A549 (cell line): ENCODE data around the gene LARGE1. TPM values are rescaled to one million over a fixed set of nuclear protein-coding genes. Genes with fewer than 3 reads are reported as not detected.

ENCODE experiments used
- ATAC-seq, 2 experiments: fragments of 200-7000 bp in 1 of 2; fragments of >200 bp in 1 of 2; cut with Nextera tagmentation in 1 of 2; cut with Tn5 transposase in 1 of 2; 3 replicates each; pipeline versions ENCODE4 v1.8.0 to v1.9.1; 2018 to 2020; ENCODE audit warnings: mild to moderate bottlenecking in 1 of 2, moderate library complexity in 1 of 2
- CTCF ChIA-PET: fragments of 300-600 bp; sonication (Branson Sonifier 250); formaldehyde crosslinking; extraction: SDS; loops from one replicate; lab custom pipeline; 2021; ENCODE audit warnings: antibody characterized with exemption, inconsistent platforms; lab: Yijun Ruan, JAX
- POLR2A ChIA-PET: fragments of 350-600 bp; formaldehyde crosslinking; extraction: SDS; loops from one replicate; lab custom pipeline; 2021; ENCODE audit warnings: antibody characterized with exemption, inconsistent platforms; lab: Yijun Ruan, JAX
- DNase-seq, 2 experiments: peaks; one replicate each; pipeline versions ENCODE4 v3.0.0 to v3.0.0-alpha.2; 2011 to 2016; ENCODE audit warnings: low read depth in 1 of 2, low spot score in 1 of 2
- FAIRE-seq: peaks from 2 replicates; lab custom pipeline; 2011; peaks lifted over from hg19 to GRCh38; lab: Jason Lieb, UNC
- H3K27ac ChIP-seq, 2 experiments: fragments of >200 bp; sonication (Bioruptor Twin); formaldehyde crosslinking; 3 replicates each; pipeline ENCODE4 v1.5.1; 2016 to 2017
- H3K4me1 ChIP-seq: fragments of >200 bp; sonication (Bioruptor Twin); formaldehyde crosslinking; 3 replicates; pipeline ENCODE4 v1.6.1; 2016
- H3K4me2 ChIP-seq: fragments of >200 bp; sonication (Bioruptor Twin); formaldehyde crosslinking; 3 replicates; pipeline ENCODE4 v1.6.1; 2016
- H3K4me3 ChIP-seq: fragments of >200 bp; sonication (Bioruptor Twin); formaldehyde crosslinking; 3 replicates; pipeline ENCODE4 v1.5.1; 2016
- H3K9me3 ChIP-seq: fragments of >200 bp; sonication (Bioruptor Twin); formaldehyde crosslinking; 3 replicates; pipeline ENCODE4 v1.6.1; 2016
- BCL3 ChIP-seq: fragments of >200 bp; sonication (Bioruptor Twin); formaldehyde crosslinking; IDR thresholded peaks from 3 replicates; pipeline ENCODE4 v1.6.1; 2016
- BHLHE40 ChIP-seq: IDR thresholded peaks from 2 replicates; pipeline ENCODE4 v1.6.1; 2012; ENCODE audit warnings: low read depth, low read length, inconsistent platforms
- CBX8 ChIP-seq: fragments of 200-600 bp; sonication (generic); IDR thresholded peaks from 2 replicates; pipeline ENCODE4 v1.6.1; 2016
- CEBPB ChIP-seq, 2 experiments: fragments of >200 bp in 1 of 2; sonication (Bioruptor Twin) in 1 of 2; formaldehyde crosslinking in 1 of 2; IDR thresholded peaks; 2 replicates each; pipeline ENCODE4 v1.6.1; 2012 to 2016
- EP300 ChIP-seq, 2 experiments: fragments of >200 bp; sonication (Bioruptor Twin); formaldehyde crosslinking; IDR thresholded peaks; 2 replicates in 1 of 2; 3 replicates in 1 of 2; pipeline ENCODE4 v1.6.1; 2016 to 2017
- FOSL2 ChIP-seq, 2 experiments: fragments of 450-650 bp in 1 of 2; fragments of >200 bp in 1 of 2; sonication (Bioruptor Twin) in 1 of 2; formaldehyde crosslinking; IDR thresholded peaks; 2 replicates each; pipeline versions ENCODE4 v1.5.0 to v1.6.1; 2016 to 2020; ENCODE audit warnings: mild to moderate bottlenecking in 1 of 2, moderate library complexity in 1 of 2
- FOXS1 ChIP-seq: fragments of 250-450 bp; sonication (Bioruptor Pico); IDR thresholded peaks from 2 replicates; pipeline ENCODE4 v1.5.0; 2020; ENCODE audit warnings: mild to moderate bottlenecking, moderate library complexity
- GATA3 ChIP-seq: IDR thresholded peaks from 2 replicates; pipeline ENCODE4 v1.6.1; 2012; ENCODE audit warnings: borderline replicate concordance
- HES2 ChIP-seq: fragments of >200 bp; sonication (Bioruptor Twin); formaldehyde crosslinking; IDR thresholded peaks from 2 replicates; pipeline ENCODE4 v1.6.1; 2016
- HEYL ChIP-seq: fragments of 250-450 bp; sonication (Bioruptor Pico); IDR thresholded peaks from 2 replicates; pipeline ENCODE4 v1.8.0; 2021; ENCODE audit warnings: mild to moderate bottlenecking, moderate library complexity
- HOXA7 ChIP-seq: fragments of 250-450 bp; sonication (Bioruptor Pico); IDR thresholded peaks from 2 replicates; pipeline ENCODE4 v1.5.0; 2020; ENCODE audit warnings: mild to moderate bottlenecking, moderate library complexity
- HOXB13 ChIP-seq: fragments of 250-450 bp; sonication (Bioruptor Pico); IDR thresholded peaks from 2 replicates; pipeline ENCODE4 v1.5.0; 2020; ENCODE audit warnings: low read depth, mild to moderate bottlenecking, moderate library complexity
- JUN ChIP-seq, 2 experiments: fragments of >200 bp; sonication (Bioruptor Twin); formaldehyde crosslinking; IDR thresholded peaks; 2 replicates in 1 of 2; 3 replicates in 1 of 2; pipeline ENCODE4 v1.6.1; 2016 to 2017
- JUNB ChIP-seq: fragments of >200 bp; sonication (Bioruptor Twin); formaldehyde crosslinking; IDR thresholded peaks from 2 replicates; pipeline ENCODE4 v1.6.1; 2016
- MAFK ChIP-seq: fragments of 450-650 bp; IDR thresholded peaks from 2 replicates; pipeline ENCODE4 v1.6.1; 2014; ENCODE audit not compliant: partially characterized antibody
- MAX ChIP-seq: IDR thresholded peaks from 2 replicates; pipeline ENCODE4 v1.6.1; 2012
- NR3C1 ChIP-seq: fragments of >200 bp; sonication (Bioruptor Twin); formaldehyde crosslinking; IDR thresholded peaks from 3 replicates; pipeline ENCODE4 v1.6.1; 2017
- PBX3 ChIP-seq: IDR thresholded peaks from 2 replicates; pipeline ENCODE4 v1.6.1; 2012
- RAD21 ChIP-seq, 2 experiments: fragments of >200 bp in 1 of 2; sonication (Bioruptor Twin) in 1 of 2; formaldehyde crosslinking in 1 of 2; IDR thresholded peaks in 1 of 2; conservative IDR thresholded peaks in 1 of 2; 2 replicates in 1 of 2; 3 replicates in 1 of 2; pipeline ENCODE4 v1.6.1; 2012 to 2018; ENCODE audit warnings: inconsistent platforms in 1 of 2
- RARB ChIP-seq: fragments of 250-450 bp; sonication (Bioruptor Pico); IDR thresholded peaks from 2 replicates; pipeline ENCODE4 v1.8.0; 2021; ENCODE audit warnings: mild to moderate bottlenecking, moderate library complexity
- REST ChIP-seq: fragments of 200-600 bp; sonication (generic); IDR thresholded peaks from 2 replicates; pipeline ENCODE4 v1.6.1; 2016; ENCODE audit warnings: antibody characterized with exemption, mild to moderate bottlenecking, moderate library complexity
- TP53 ChIP-seq: fragments of 250-450 bp; sonication (Bioruptor Pico); IDR thresholded peaks from 2 replicates; pipeline ENCODE4 v1.5.0; 2021; ENCODE audit warnings: mild to moderate bottlenecking, moderate library complexity
- USF2 ChIP-seq: fragments of 450-650 bp; IDR thresholded peaks from 2 replicates; pipeline ENCODE4 v1.6.1; 2014; ENCODE audit warnings: antibody characterized with exemption
- ZC3H11A ChIP-seq: fragments of 450-650 bp; IDR thresholded peaks from 2 replicates; pipeline ENCODE4 v1.6.1; 2014; ENCODE audit warnings: antibody characterized with exemption, mild to moderate bottlenecking
- ZNF302 ChIP-seq: fragments of 250-450 bp; sonication (Bioruptor Pico); IDR thresholded peaks from 2 replicates; pipeline ENCODE4 v1.9.0; 2021; ENCODE audit warnings: inconsistent platforms, mild to moderate bottlenecking, moderate library complexity
- WGBS: methylation state at CpG from one replicate; pipeline ENCODE4 v1.1.6; 2017; ENCODE audit errors: missing lambda C conversion rate; 5-methylcytosine and 5-hydroxymethylcytosine counted together
- polyA plus RNA-seq, 4 experiments: library from polyadenylated mRNA; depleted of rRNA in 3 of 4; stranded (reverse); fragments of >200 nt; fragmentation: RNase III in 1 of 4; extraction: RNeasy Plus Mini Kit Qiagen cat#74134 plus additional on column Dnase treatment in 1 of 4; gene quantifications; 2 replicates in 3 of 4; 3 replicates in 1 of 4; pipeline ENCODE4 v1.2.3, GENCODE V29; 2011 to 2017

Gene LARGE1
- polyA plus RNA-seq, 2 of the 4 experiments (the other 2 are of a cell fraction): 2.7 to 5.8 TPM

GRCh38 chr22:33542153-33542552, 378.1 kb downstream of the LARGE1 start:
- Histone ChIP-seq H3K27ac (peak overlapping the region in 1 of 2 experiments; percentile 88; a peak in 5 of 6 replicates), H3K4me3 (no peak overlapping the region), H3K4me2 (peak overlapping the region; percentile 45; the same call in 2 of the 3 replicates), H3K9me3 (no peaks in the 10 kb centered on the region), H3K4me1 (peaks cover 52% of the 10 kb centered on the region)
- ChIA-PET POLR2A (interaction anchor here (0.7 kb wide), 1 partner anchor 18 kb away, joined by 4 read pairs; no protein-coding TSS in a partner anchor), CTCF (no interaction called here)
- 64% methylated on average over 3 of the region's 3 CpGs for WGBS
- FAIRE-seq (no peak), ATAC-seq (no peak)
- no peak for TF ChIP-seq HES2
- no peak for TF ChIP-seq BCL3
- TF ChIP-seq HOXA7 (CRISPR knock-in tag): no peak
- TF ChIP-seq FOXS1 (CRISPR knock-in tag): no peak
- TF ChIP-seq NR3C1: no peak
- no peak for TF ChIP-seq BHLHE40
- TF ChIP-seq, all 56 proteins: peak for 0
- DNase-seq: no peak

- 0% methylated on average over 7 of the region's 8 CpGs for WGBS
- peak; percentile 58 to 98 for DNase-seq
- FAIRE-seq: peak; percentile 39
- H3K4me2 ChIP-seq: peak overlapping the region; percentile 74
- H3K9me3 ChIP-seq: no peaks in the 10 kb centered on the region
- peak; percentile 90 to 96 for ATAC-seq
- POLR2A ChIA-PET: interaction anchor here (1.0 kb wide), 1 partner anchor 14 kb away, joined by 3 read pairs; no protein-coding TSS in a partner anchor
- H3K4me1 ChIP-seq: peaks cover 52% of the 10 kb centered on the region
- TF ChIP-seq FOSL2 (IDR thresholded peaks at IDR 0.05) (no peak), FOSL2 (CRISPR knock-in tag; IDR thresholded peaks at IDR 0.05) (peak; percentile 52; the same call in 1 of the 2 replicates), MAX (peak; percentile 76), CEBPB (IDR thresholded peaks at IDR 0.05) (peak in 1 of 2 experiments; percentile 66; a peak in 2 of 4 replicates), BCL3 (peak; percentile 78; the same call in 2 of the 3 replicates), ZNF302 (no peak), TP53 (CRISPR knock-in tag) (no peak), RARB (CRISPR knock-in tag) (peak; percentile 89), MAFK (peak; percentile 5), USF2 (peak; percentile 22; the same call in 1 of the 2 replicates), JUNB (peak; percentile 75), GATA3 (peak; percentile 98), CBX8 (no peak), JUN (IDR thresholded peaks at IDR 0.05) (peak; percentile 86 to 95), EP300 (IDR thresholded peaks at IDR 0.05) (peak; percentile 70 to 84; a peak in 4 of 5 replicates), ZC3H11A (no peak), HEYL (CRISPR knock-in tag) (no peak), RAD21 (conservative IDR thresholded peaks at IDR 0.05 in 1 of 2, IDR thresholded peaks at IDR 0.05 in 1 of 2) (peak; percentile 1 to 50; a peak in 3 of 5 replicates), HOXB13 (CRISPR knock-in tag) (peak; percentile 54; the same call in 1 of the 2 replicates), REST (no peak), PBX3 (peak; percentile 79)
- CTCF ChIA-PET: interaction anchor here (0.9 to 2.4 kb wide), 6 partner anchors 10 to 273 kb away, joined by 3 to 11 read pairs (median 5); no protein-coding TSS in a partner anchor
- no peak overlapping the region for H3K4me3 ChIP-seq
- peak overlapping the region; percentile 82 to 88 for H3K27ac ChIP-seq
Observed at GRCh38 chr22:33539902-33540751, 380.1 kb downstream of the LARGE1 start.
